HG02623 (cell line): Measurements from ENCODE around the gene ATM.

Source experiments
- ATAC-seq: cut with Tn5 transposase; IDR thresholded peaks from one replicate; pipeline ENCODE4 v1.9.1; 2021; ENCODE audit warnings: moderate library complexity; ENCODE audit not compliant: unreplicated experiment

ATM gene

GRCh38 chr11:108218912-108219783, 3.7 kb upstream of the ATM start:
- ATAC-seq, result no peak

GRCh38 chr11:108220721-108221336, 2.0 kb upstream of the ATM start:
- ATAC-seq, result no peak

- ATAC-seq, result no peak
Measured at GRCh38 chr11:108221371-108221770, 1.5 kb upstream of the ATM start.

GRCh38 chr11:108221911-108222573, 825 bp upstream of the ATM start:
- no peak for ATAC-seq

GRCh38 chr11:108223348-108224149, 682 bp downstream of the ATM start:
- ATAC-seq, result peak; percentile 18

GRCh38 chr11:108224366-108224765, 1.5 kb downstream of the ATM start:
- ATAC-seq, result no peak

GRCh38 chr11:108224911-108225786, 2.3 kb downstream of the ATM start:
- ATAC-seq, result no peak

GRCh38 chr11:108226036-108226435, 3.2 kb downstream of the ATM start:
- ATAC-seq, result no peak

GRCh38 chr11:108228251-108228650, 5.4 kb downstream of the ATM start:
- ATAC-seq, result no peak

DNA sequence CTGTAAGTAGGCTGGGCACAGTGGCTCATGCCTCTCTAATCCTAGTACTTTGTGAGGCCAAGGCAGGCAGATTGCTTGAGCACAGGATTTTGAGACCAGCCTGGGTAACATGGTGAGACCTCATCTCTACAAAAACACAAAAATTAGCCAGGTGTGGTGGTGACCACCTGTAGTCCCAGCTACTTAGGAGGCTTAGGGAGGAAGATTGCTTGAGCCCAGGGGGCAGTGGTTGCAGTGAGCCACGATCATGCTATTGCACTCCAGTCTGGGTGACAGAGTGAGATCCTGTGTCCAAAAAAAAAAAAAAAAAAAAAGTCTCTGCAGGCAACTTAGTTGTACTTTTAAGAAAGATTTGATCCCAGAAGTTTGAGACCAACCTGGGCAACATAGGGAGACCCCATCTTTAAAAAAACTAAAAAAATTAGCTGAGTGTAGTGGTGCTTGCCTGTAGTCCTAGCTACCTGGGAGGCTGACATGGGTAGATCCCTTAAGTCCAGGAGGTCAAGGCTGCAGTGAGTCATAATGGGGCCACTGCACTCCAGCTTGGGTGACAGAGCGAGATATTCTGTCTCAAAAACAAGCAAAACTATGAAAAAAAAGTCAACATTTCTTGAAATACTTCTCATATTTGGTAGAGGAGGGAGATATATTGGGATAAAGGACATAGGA, 10.5 kb downstream of the ATM start:
- no peak for ATAC-seq

DNA sequence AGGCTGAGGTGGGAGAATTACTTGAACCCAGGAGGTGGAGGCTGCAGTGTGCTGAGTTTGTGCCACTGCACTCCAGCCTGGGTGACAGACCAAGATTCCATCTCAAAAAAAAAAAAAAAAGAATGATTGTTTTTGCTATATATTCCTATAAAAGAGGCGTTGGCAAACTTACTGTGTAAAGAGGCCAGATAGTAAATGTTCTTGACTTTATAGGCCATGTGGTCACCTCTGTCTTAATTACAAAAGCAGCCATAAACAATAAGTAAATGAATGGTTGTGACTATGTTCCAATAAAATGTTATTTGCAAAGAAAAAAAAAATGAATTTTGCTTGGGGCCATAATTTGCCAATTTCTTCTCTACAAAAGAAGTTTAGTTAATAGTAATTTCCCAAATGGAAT, 12.3 kb downstream of the ATM start:
- ATAC-seq, result no peak

GRCh38 chr11:108235633-108236032, 12.8 kb downstream of the ATM start:
- no peak for ATAC-seq

DNA sequence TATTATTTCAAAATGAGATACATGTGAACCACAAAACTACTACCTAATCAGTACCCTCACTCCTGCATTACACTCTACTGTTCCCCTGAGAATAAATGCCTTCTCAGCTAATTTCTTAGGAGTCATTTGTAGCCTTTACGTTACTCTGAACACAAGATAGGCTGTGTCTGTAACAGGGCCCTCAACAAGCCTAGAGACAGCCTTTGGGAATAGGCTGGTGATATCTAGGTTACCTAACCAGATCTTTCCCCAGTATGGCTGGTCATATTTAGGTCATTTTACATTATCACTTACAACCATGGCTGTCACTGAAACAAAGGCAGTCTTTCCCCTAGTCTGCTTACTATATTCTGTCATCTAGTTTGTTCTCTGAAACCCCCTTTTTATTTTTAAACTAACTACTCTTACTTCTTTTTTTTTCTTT, 14.2 kb downstream of the ATM start:
- ATAC-seq, result peak; percentile 43

GRCh38 chr11:108239076-108239475, 16.2 kb downstream of the ATM start:
- no peak for ATAC-seq

GRCh38 chr11:108241330-108242037, 18.6 kb downstream of the ATM start:
- no peak for ATAC-seq

- ATAC-seq, result no peak
Measured at GRCh38 chr11:108242422-108242821, 19.6 kb downstream of the ATM start.

- ATAC-seq, result no peak
Measured at GRCh38 chr11:108246308-108246707, 23.4 kb downstream of the ATM start.

- no peak for ATAC-seq
Measured at GRCh38 chr11:108246885-108247284, 24.0 kb downstream of the ATM start.

DNA sequence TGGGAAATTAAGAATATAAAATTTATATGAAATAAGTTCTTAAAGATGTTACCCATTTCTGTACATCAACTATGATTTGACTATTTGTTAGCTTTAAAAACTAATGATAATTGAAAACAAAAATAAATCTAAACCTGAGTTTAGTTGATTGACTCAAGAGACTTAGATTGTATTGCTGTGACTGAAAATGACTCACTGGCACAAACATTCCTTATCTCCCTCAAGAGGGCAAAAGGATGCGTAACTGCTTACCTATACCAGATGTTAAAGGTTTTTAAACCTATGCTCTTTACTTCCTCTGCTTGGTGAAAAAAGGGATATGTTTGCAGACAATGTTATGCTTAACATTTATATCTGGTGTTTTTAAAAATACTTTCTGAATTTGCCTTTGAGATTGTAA, 30.3 kb downstream of the ATM start:
- no peak for ATAC-seq
